ENCODE data around the gene DOCK9.

Gene DOCK9

GRCh38 chr13:98913741-98914140 lies 64.1 kb downstream of the DOCK9 start:
- no peak for TF ChIP-seq FOXM1 (IDR thresholded peaks at IDR 0.05; ENCODE audit: borderline replicate concordance, low read depth)
- no peak for TF ChIP-seq NFIC (IDR thresholded peaks at IDR 0.05)
- no peak for TF ChIP-seq TAF1 (IDR thresholded peaks at IDR 0.05; ENCODE audit: low read depth)
- no peak for TF ChIP-seq TEAD4 (IDR thresholded peaks at IDR 0.05)
- TF ChIP-seq YY1 (IDR thresholded peaks at IDR 0.05; ENCODE audit: low read depth): no peak
- TF ChIP-seq EGR1 (IDR thresholded peaks at IDR 0.05): no peak
- TF ChIP-seq REST (IDR thresholded peaks at IDR 0.05; ENCODE audit: low read depth): no peak
- TF ChIP-seq ZBTB7A (IDR thresholded peaks at IDR 0.05; ENCODE audit: low read depth): no peak
- no peak for TF ChIP-seq RAD21 (IDR thresholded peaks at IDR 0.05; ENCODE audit: low read depth)
- TF ChIP-seq USF1 (IDR thresholded peaks at IDR 0.05): no peak
- TF ChIP-seq CREB1 (IDR thresholded peaks at IDR 0.05; ENCODE audit: low read depth): no peak
- no peak for TF ChIP-seq EP300 (IDR thresholded peaks at IDR 0.05; ENCODE audit: borderline replicate concordance)
- no peak for TF ChIP-seq TCF12 (IDR thresholded peaks at IDR 0.05; ENCODE audit: low read depth)
- TF ChIP-seq CEBPB (IDR thresholded peaks at IDR 0.05): no peak
- TF ChIP-seq, protein P1, sequence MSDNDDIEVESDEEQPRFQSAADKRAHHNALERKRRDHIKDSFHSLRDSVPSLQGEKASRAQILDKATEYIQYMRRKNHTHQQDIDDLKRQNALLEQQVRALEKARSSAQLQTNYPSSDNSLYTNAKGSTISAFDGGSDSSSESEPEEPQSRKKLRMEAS (IDR thresholded peaks at IDR 0.05): no peak

DNA sequence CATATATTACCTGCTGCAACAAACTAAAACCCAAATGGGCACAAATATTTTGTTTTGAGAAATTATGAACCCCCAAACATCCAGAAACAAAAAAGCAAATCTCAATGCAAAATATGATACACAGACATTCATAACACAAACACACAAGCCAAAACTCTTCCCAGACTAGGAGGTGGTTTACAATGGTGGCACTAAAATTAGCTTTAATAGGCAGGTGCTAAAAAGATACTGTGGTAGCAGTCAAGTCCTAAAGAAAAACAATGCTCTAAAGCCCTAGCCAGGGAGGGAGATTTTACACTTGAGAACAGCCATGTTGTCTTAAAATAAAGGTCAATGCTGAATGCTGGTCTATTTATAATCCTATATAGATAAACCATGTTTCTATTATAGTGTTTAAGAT lies 65.0 kb downstream of the DOCK9 start:
- TF ChIP-seq CREB1 (IDR thresholded peaks at IDR 0.05; ENCODE audit: low read depth): no peak
- no peak for TF ChIP-seq TEAD4 (IDR thresholded peaks at IDR 0.05)
- TF ChIP-seq FOXM1 (IDR thresholded peaks at IDR 0.05; ENCODE audit: borderline replicate concordance, low read depth): no peak
- TF ChIP-seq EP300 (IDR thresholded peaks at IDR 0.05; ENCODE audit: borderline replicate concordance): no peak
- TF ChIP-seq ZBTB7A (IDR thresholded peaks at IDR 0.05; ENCODE audit: low read depth): no peak
- TF ChIP-seq EGR1 (IDR thresholded peaks at IDR 0.05): no peak
- no peak for TF ChIP-seq USF1 (IDR thresholded peaks at IDR 0.05)
- TF ChIP-seq, protein P1 (IDR thresholded peaks at IDR 0.05): no peak
- TF ChIP-seq YY1 (IDR thresholded peaks at IDR 0.05; ENCODE audit: low read depth): no peak
- no peak for TF ChIP-seq CEBPB (IDR thresholded peaks at IDR 0.05)
- TF ChIP-seq TAF1 (IDR thresholded peaks at IDR 0.05; ENCODE audit: low read depth): no peak
- no peak for TF ChIP-seq RAD21 (IDR thresholded peaks at IDR 0.05; ENCODE audit: low read depth)
- TF ChIP-seq REST (IDR thresholded peaks at IDR 0.05; ENCODE audit: low read depth): no peak

GRCh38 chr13:98910501-98910951 lies 67.3 kb downstream of the DOCK9 start:
- TF ChIP-seq FOXM1 (IDR thresholded peaks at IDR 0.05; ENCODE audit: borderline replicate concordance, low read depth) (no peak), NFIC (IDR thresholded peaks at IDR 0.05) (no peak), TAF1 (IDR thresholded peaks at IDR 0.05; ENCODE audit: low read depth) (no peak), CREB1 (IDR thresholded peaks at IDR 0.05; ENCODE audit: low read depth) (no peak), TCF12 (IDR thresholded peaks at IDR 0.05; ENCODE audit: low read depth) (no peak), TEAD4 (IDR thresholded peaks at IDR 0.05) (no peak), CEBPB (IDR thresholded peaks at IDR 0.05) (no peak), ZBTB7A (IDR thresholded peaks at IDR 0.05; ENCODE audit: low read depth) (no peak), EGR1 (IDR thresholded peaks at IDR 0.05) (no peak), YY1 (IDR thresholded peaks at IDR 0.05; ENCODE audit: low read depth) (no peak), USF1 (IDR thresholded peaks at IDR 0.05) (no peak), EP300 (IDR thresholded peaks at IDR 0.05; ENCODE audit: borderline replicate concordance) (no peak), RAD21 (IDR thresholded peaks at IDR 0.05; ENCODE audit: low read depth) (no peak), REST (IDR thresholded peaks at IDR 0.05; ENCODE audit: low read depth) (no peak)
- TF ChIP-seq, protein P1 (IDR thresholded peaks at IDR 0.05): no peak
